ENCODE data around the gene PTPRD. TPM values are rescaled to one million over a fixed set of nuclear protein-coding genes. Genes with fewer than 3 reads are reported as not detected.

The PTPRD gene
- total RNA-seq, 1 experiment from 2014 or later, result 1.8 TPM

GRCh38 chr9:8417341-8417740 lies 2195.5 kb downstream of the PTPRD start:
- Mint-ChIP-seq H3K27ac (ENCODE audit: unreplicated experiment) (no peak overlapping the region), H3K36me3 (ENCODE audit: insufficient read depth, unreplicated experiment) (no peaks in the 10 kb centered on the region), H3K4me3 (ENCODE audit: low read depth, unreplicated experiment) (no peak overlapping the region), H3K4me1 (ENCODE audit: low read depth, unreplicated experiment) (no peaks in the 10 kb centered on the region), H3K27me3 (ENCODE audit: unreplicated experiment) (no peaks in the 10 kb centered on the region), H3K9me3 (ENCODE audit: low read depth, unreplicated experiment) (peaks cover 3% of the 10 kb centered on the region)
- TF ChIP-seq CTCF (IDR thresholded peaks at IDR 0.05; ENCODE audit: unreplicated experiment), result no peak
- no peak for DNase-seq
- CTCF ChIA-PET, result no interaction called here
- intact Hi-C loops (cut with micrococcal nuclease; ENCODE audit: unreplicated experiment), result no loop called here
- no TSS peak for BruUV-seq (replicated peaks)

DNA sequence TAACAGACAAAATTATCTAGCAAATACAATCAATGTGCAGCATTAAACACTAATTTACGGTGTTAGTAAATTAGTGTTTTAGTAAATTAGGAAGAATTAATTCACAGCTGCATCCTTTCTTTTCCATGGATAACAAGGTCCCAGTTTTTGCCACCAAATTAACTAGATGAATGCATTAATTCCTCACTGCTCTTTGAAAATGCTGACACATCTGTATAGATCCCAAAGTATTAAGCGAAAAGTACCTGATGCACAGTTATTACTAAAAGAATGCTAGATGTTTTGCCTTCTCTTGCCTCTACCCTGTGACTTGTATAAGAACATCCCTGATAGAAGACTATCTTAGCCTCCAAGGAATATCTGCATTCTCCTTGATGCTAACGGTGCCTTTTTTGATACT lies 2200.5 kb downstream of the PTPRD start:
- TF ChIP-seq CTCF (IDR thresholded peaks at IDR 0.05; ENCODE audit: unreplicated experiment), result no peak
- no peak for DNase-seq
- Mint-ChIP-seq H3K36me3 (ENCODE audit: insufficient read depth, unreplicated experiment) (no peaks in the 10 kb centered on the region), H3K4me1 (ENCODE audit: low read depth, unreplicated experiment) (no peaks in the 10 kb centered on the region), H3K9me3 (ENCODE audit: low read depth, unreplicated experiment) (no peaks in the 10 kb centered on the region), H3K27ac (ENCODE audit: unreplicated experiment) (no peak overlapping the region), H3K4me3 (ENCODE audit: low read depth, unreplicated experiment) (no peak overlapping the region), H3K27me3 (ENCODE audit: unreplicated experiment) (no peaks in the 10 kb centered on the region)
- BruUV-seq (replicated peaks), result no TSS peak
- CTCF ChIA-PET, result no interaction called here
- intact Hi-C loops (cut with micrococcal nuclease; ENCODE audit: unreplicated experiment), result no loop called here

DNA sequence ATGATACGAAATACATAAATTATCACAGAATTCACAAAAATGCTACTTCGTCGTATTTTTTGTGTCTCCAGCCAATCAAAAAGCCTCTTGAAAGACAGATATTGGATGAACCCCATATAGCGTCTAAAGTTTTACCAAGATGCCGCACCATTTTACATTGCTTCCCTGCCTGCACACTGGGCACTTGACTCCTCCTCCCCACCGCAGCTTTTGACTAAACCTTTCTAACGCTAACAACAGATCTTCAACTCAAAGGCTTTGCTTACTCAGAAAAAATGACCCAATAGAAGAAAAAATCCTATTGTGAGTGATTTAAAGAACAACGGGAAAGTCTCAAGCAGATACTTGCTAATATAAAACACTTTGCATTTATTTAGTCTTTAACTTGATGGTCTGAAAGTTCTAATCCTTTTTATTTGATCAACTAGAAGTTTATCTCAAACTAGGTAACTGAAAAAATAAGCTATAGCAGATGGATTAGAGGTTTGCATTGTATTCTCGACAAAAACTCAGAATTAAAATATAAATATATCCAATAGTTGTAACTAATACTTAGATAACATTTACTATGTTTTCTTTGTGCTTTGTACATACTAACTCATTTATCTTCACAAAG lies 2204.1 kb downstream of the PTPRD start:
- H3K36me3 Mint-ChIP-seq (ENCODE audit: insufficient read depth, unreplicated experiment), result no peaks in the 10 kb centered on the region
- no peaks in the 10 kb centered on the region for H3K27me3 Mint-ChIP-seq (ENCODE audit: unreplicated experiment)
- BruUV-seq (replicated peaks), result no TSS peak
- TF ChIP-seq CTCF (IDR thresholded peaks at IDR 0.05; ENCODE audit: unreplicated experiment), result no peak
- H3K27ac Mint-ChIP-seq (ENCODE audit: unreplicated experiment), result no peak overlapping the region
- H3K4me3 Mint-ChIP-seq (ENCODE audit: low read depth, unreplicated experiment), result no peak overlapping the region
- H3K4me1 Mint-ChIP-seq (ENCODE audit: low read depth, unreplicated experiment), result no peaks in the 10 kb centered on the region
- DNase-seq, result no peak
- intact Hi-C loops (cut with micrococcal nuclease; ENCODE audit: unreplicated experiment), result no loop called here
- H3K9me3 Mint-ChIP-seq (ENCODE audit: low read depth, unreplicated experiment), result no peaks in the 10 kb centered on the region
- CTCF ChIA-PET, result no interaction called here

DNA sequence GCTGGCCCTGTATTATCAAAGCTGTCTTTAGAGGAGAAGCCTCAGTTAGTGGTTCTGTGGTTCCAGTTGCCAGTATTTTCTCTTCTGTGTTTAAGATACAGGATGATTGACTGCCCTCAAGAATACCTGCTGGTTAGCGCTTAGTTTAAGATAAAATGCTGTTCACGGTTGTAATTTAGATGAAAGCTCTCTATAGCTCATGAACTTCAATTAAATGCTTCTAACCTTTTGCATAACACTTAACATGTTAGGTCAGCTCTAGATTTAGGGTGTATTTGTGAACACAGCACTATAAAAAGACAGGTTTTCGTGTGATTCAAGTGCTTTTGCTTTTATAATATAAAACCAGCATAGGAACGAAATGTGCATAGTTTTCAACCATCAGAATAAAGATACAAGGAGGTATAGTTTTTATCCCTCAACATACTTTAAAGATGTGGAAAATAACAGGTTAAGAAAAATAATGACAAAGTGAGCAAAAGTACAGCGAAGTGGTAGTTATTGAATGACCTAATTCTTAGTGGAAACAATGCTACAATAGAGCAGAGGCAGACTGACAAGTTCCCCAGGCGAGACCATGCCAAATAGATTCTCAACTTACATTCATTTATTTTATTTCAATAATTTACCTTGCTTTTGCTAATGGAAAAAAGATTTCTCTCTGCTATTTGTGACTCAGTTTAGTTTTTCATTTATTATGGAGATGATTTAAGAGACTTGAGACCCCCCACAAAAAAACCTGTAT lies 2210.7 kb downstream of the PTPRD start:
- H3K9me3 Mint-ChIP-seq (ENCODE audit: low read depth, unreplicated experiment), result no peaks in the 10 kb centered on the region

More for the DNA sequence above, 2210.7 kb downstream of the PTPRD start:
- no peak for TF ChIP-seq CTCF (IDR thresholded peaks at IDR 0.05; ENCODE audit: unreplicated experiment)
- no peak overlapping the region for H3K4me3 Mint-ChIP-seq (ENCODE audit: low read depth, unreplicated experiment)
- no peak for DNase-seq
- no peaks in the 10 kb centered on the region for H3K36me3 Mint-ChIP-seq (ENCODE audit: insufficient read depth, unreplicated experiment)
- intact Hi-C loops (cut with micrococcal nuclease; ENCODE audit: unreplicated experiment), result no loop called here
- no peaks in the 10 kb centered on the region for H3K4me1 Mint-ChIP-seq (ENCODE audit: low read depth, unreplicated experiment)
- CTCF ChIA-PET, result no interaction called here
- BruUV-seq (replicated peaks), result no TSS peak
- no peak overlapping the region for H3K27ac Mint-ChIP-seq (ENCODE audit: unreplicated experiment)
- H3K27me3 Mint-ChIP-seq (ENCODE audit: unreplicated experiment), result no peaks in the 10 kb centered on the region

Data from Calu3 (cell line).